GM23338 (cell line): ENCODE data around the gene GSG1L.

Source experiments
- CREB1 ChIP-seq: fragments of 250-450 bp; sonication (Bioruptor Pico); IDR thresholded peaks from 2 replicates; pipeline ENCODE4 v1.5.0; 2020; ENCODE audit warnings: low read depth, mild to moderate bottlenecking, moderate library complexity
- CTCF ChIP-seq, 2 experiments: fragments of 200-600 bp in 1 of 2; sonication (generic) in 1 of 2; conservative IDR thresholded peaks; 2 replicates each; pipeline versions ENCODE4 v1.5.1 to v1.6.1; 2016 to 2017; ENCODE audit warnings: antibody characterized with exemption in 2 of 2, low read depth in 2 of 2, mild to moderate bottlenecking in 2 of 2, moderate library complexity in 1 of 2
- EZH2 ChIP-seq: fragments of 200-600 bp; sonication (generic); IDR thresholded peaks from one replicate; pipeline ENCODE4 v1.8.0; 2017; ENCODE audit warnings: antibody characterized with exemption, mild to moderate bottlenecking, low read depth; ENCODE audit not compliant: unreplicated experiment
- POLR2AphosphoS5 ChIP-seq: IDR thresholded peaks from 2 replicates; pipeline ENCODE4 v1.6.1; 2016; ENCODE audit warnings: antibody characterized with exemption, low read depth

GRCh38 chr16:28105297-28105696 lies 41.8 kb upstream of the GSG1L start:
- TF ChIP-seq POLR2AphosphoS5 (no peak), CTCF (conservative IDR thresholded peaks at IDR 0.05; ENCODE audit: low read depth in 2 of 2) (no peak), EZH2 (no peak), CREB1 (CRISPR knock-in tag) (no peak)
